HT1080 (cell line): ENCODE results near the gene ADGRA1. TPM values are rescaled to one million over a fixed set of nuclear protein-coding genes. Genes with fewer than 3 reads are reported as not detected.
"Not testable (repeated sequence)": the region's sequence is repeated elsewhere in the genome, so short reads cannot be mapped to it uniquely, and the experiment has no call there.

Experiments
- DNase-seq: peaks from one replicate; pipeline ENCODE4 v3.0.0-alpha.2; 2015; ENCODE audit warnings: low read depth
- total RNA-seq: library from RNA; depleted of rRNA; stranded (reverse); fragments of >200 nt; shearing (Covaris generic); gene quantifications from 2 replicates; pipeline ENCODE4 v1.2.3, GENCODE V29; 2014

The ADGRA1 gene
- total RNA-seq, 1 experiment from 2014 or later = not detected

- no peak for DNase-seq
Observed at GRCh38 chr10:133142523-133143199, 54.9 kb downstream of the ADGRA1 start.

- DNase-seq = no peak
Observed at GRCh38 chr10:133143200-133143533, 55.4 kb downstream of the ADGRA1 start.

- no peak for DNase-seq
Observed at GRCh38 chr10:133143546-133143945, 55.8 kb downstream of the ADGRA1 start.

GRCh38 chr10:133144771-133145170, 57.0 kb downstream of the ADGRA1 start:
- DNase-seq = no peak

GRCh38 chr10:133150226-133150625, 62.5 kb downstream of the ADGRA1 start:
- no peak for DNase-seq

GRCh38 chr10:133150656-133151055, 62.9 kb downstream of the ADGRA1 start:
- DNase-seq = no peak

GRCh38 chr10:133151071-133151470, 63.3 kb downstream of the ADGRA1 start:
- DNase-seq = not testable (repeated sequence)

GRCh38 chr10:133151543-133151972, 63.8 kb downstream of the ADGRA1 start:
- DNase-seq = no peak

GRCh38 chr10:133154411-133154810, 66.7 kb downstream of the ADGRA1 start:
- no peak for DNase-seq

- DNase-seq = no peak
Observed at GRCh38 chr10:133154996-133155778, 67.5 kb downstream of the ADGRA1 start.

- DNase-seq = no peak
Observed at GRCh38 chr10:133156674-133157579, 69.2 kb downstream of the ADGRA1 start.

GRCh38 chr10:133157662-133158436, 70.1 kb downstream of the ADGRA1 start:
- no peak for DNase-seq

GRCh38 chr10:133158437-133158755, 70.7 kb downstream of the ADGRA1 start:
- DNase-seq = no peak

GRCh38 chr10:133158756-133159610, 71.3 kb downstream of the ADGRA1 start:
- no peak for DNase-seq

GRCh38 chr10:133159611-133159949, 71.9 kb downstream of the ADGRA1 start:
- no peak for DNase-seq

- no peak for DNase-seq
Observed at GRCh38 chr10:133159950-133160825, 72.5 kb downstream of the ADGRA1 start, which contains the start of gene KNDC1. TSS of gene KNDC1 (plus strand) at chr10:133160219. CDS start at chr10:133160468, 249 bp downstream.

- no peak for DNase-seq
Observed at GRCh38 chr10:133160826-133161471, 73.2 kb downstream of the ADGRA1 start.

- DNase-seq = no peak
Observed at GRCh38 chr10:133161486-133162109, 73.9 kb downstream of the ADGRA1 start.
